Measurements from ENCODE around the gene ACSM2B. TPM values are rescaled to one million over a fixed set of nuclear protein-coding genes. Genes with fewer than 3 reads are reported as not detected.
"Not testable (repeated sequence)": the region's sequence is repeated elsewhere in the genome, so short reads cannot be mapped to it uniquely, and the experiment has no call there.

The ACSM2B gene
- total and polyA plus RNA-seq, 7 donors = 0.03 to 0.14 TPM; not detected in 5

GRCh38 chr16:20517149-20517548 is 59.0 kb downstream of the ACSM2B start:
- DNase-seq = no peak
- intact Hi-C loops (cut with DNase I) = no loop called here
- H3K4me1 ChIP-seq = no peaks in the 10 kb centered on the region
- WGBS, 2 donors = 62 to 73% methylated on average over 3 of the region's 3 CpGs
- H3K4me3 ChIP-seq = no peak overlapping the region
- no peaks in the 10 kb centered on the region for H3K36me3 ChIP-seq
- TF ChIP-seq POLR2A (IDR thresholded peaks at IDR 0.05) (no peak), POLR2AphosphoS5 (IDR thresholded peaks at IDR 0.05) (no peak), CTCF (IDR thresholded peaks at IDR 0.05) (no peak), EP300 (IDR thresholded peaks at IDR 0.05) (no peak)
- no peaks in the 10 kb centered on the region for H3K27me3 ChIP-seq
- H3K9me3 ChIP-seq = no peaks in the 10 kb centered on the region
- H3K27ac ChIP-seq = no peak overlapping the region

GRCh38 chr16:20515688-20516090 is 60.5 kb downstream of the ACSM2B start:
- H3K36me3 ChIP-seq = no peaks in the 10 kb centered on the region
- H3K9me3 ChIP-seq = no peaks in the 10 kb centered on the region
- no peak overlapping the region for H3K4me3 ChIP-seq
- no peak overlapping the region for H3K27ac ChIP-seq
- TF ChIP-seq POLR2A (IDR thresholded peaks at IDR 0.05) (no peak), CTCF (IDR thresholded peaks at IDR 0.05) (no peak), EP300 (IDR thresholded peaks at IDR 0.05) (no peak), POLR2AphosphoS5 (IDR thresholded peaks at IDR 0.05) (no peak)
- H3K4me1 ChIP-seq = no peaks in the 10 kb centered on the region
- H3K27me3 ChIP-seq = no peaks in the 10 kb centered on the region
- intact Hi-C loops (cut with DNase I) = no loop called here
- DNase-seq = no peak

GRCh38 chr16:20510323-20510722 is 65.8 kb downstream of the ACSM2B start:
- no peaks in the 10 kb centered on the region for H3K4me1 ChIP-seq
- H3K27me3 ChIP-seq = no peaks in the 10 kb centered on the region
- no peak for DNase-seq
- no peak overlapping the region for H3K4me3 ChIP-seq
- H3K27ac ChIP-seq = no peak overlapping the region
- TF ChIP-seq POLR2AphosphoS5 (IDR thresholded peaks at IDR 0.05) (no peak), EP300 (IDR thresholded peaks at IDR 0.05) (no peak), CTCF (IDR thresholded peaks at IDR 0.05) (no peak)
- intact Hi-C loops (cut with DNase I) = no loop called here
- H3K9me3 ChIP-seq = peaks cover 0 to 9% (median 0%) of the 10 kb centered on the region in 4 donors
- H3K36me3 ChIP-seq = no peaks in the 10 kb centered on the region
- WGBS, 2 donors = 61 to 66% methylated on average over 1 of the region's 1 CpG

GRCh38 chr16:20507280-20507679 is 68.9 kb downstream of the ACSM2B start:
- Histone ChIP-seq H3K4me1 (no peaks in the 10 kb centered on the region), H3K27ac (no peak overlapping the region), H3K4me3 (no peak overlapping the region), H3K27me3 (no peaks in the 10 kb centered on the region), H3K9me3 (peaks cover 0 to 9% (median 0%) of the 10 kb centered on the region in 4 donors), H3K36me3 (no peaks in the 10 kb centered on the region)
- TF ChIP-seq CTCF (IDR thresholded peaks at IDR 0.05) = no peak
- no peak for TF ChIP-seq EP300 (IDR thresholded peaks at IDR 0.05)
- TF ChIP-seq POLR2AphosphoS5 (IDR thresholded peaks at IDR 0.05) = no peak
- TF ChIP-seq POLR2A (IDR thresholded peaks at IDR 0.05) = no peak
- intact Hi-C loops (cut with DNase I) = no loop called here
- 68 to 75% methylated on average over 2 of the region's 2 CpGs for WGBS, 2 donors
- DNase-seq = no peak

GRCh38 chr16:20504418-20504817 is 71.7 kb downstream of the ACSM2B start:
- H3K36me3 ChIP-seq = no peaks in the 10 kb centered on the region
- WGBS, 2 donors = 69 to 78% methylated on average over 1 of the region's 1 CpG
- no peaks in the 10 kb centered on the region for H3K27me3 ChIP-seq
- H3K27ac ChIP-seq = no peak overlapping the region
- H3K4me3 ChIP-seq = no peak overlapping the region
- peaks cover 0 to 9% (median 0%) of the 10 kb centered on the region in 4 donors for H3K9me3 ChIP-seq
- intact Hi-C loops (cut with DNase I) = no loop called here
- TF ChIP-seq EP300 (IDR thresholded peaks at IDR 0.05) (no peak), POLR2AphosphoS5 (IDR thresholded peaks at IDR 0.05) (no peak), POLR2A (IDR thresholded peaks at IDR 0.05) (no peak), CTCF (IDR thresholded peaks at IDR 0.05) (no peak)
- no peaks in the 10 kb centered on the region for H3K4me1 ChIP-seq
- DNase-seq = no peak

GRCh38 chr16:20491448-20491847 is 84.7 kb downstream of the ACSM2B start:
- intact Hi-C loops (cut with DNase I); H3K4me3 ChIP-seq; H3K9me3 ChIP-seq; H3K27me3 ChIP-seq; H3K4me1 ChIP-seq; H3K36me3 ChIP-seq; H3K27ac ChIP-seq; DNase-seq: not testable (repeated sequence)
- WGBS, 2 donors = no CpG with 5 or more reads among the region's 11 CpGs

- H3K4me1 ChIP-seq; DNase-seq; intact Hi-C loops (cut with DNase I); H3K27ac ChIP-seq; H3K4me3 ChIP-seq; H3K27me3 ChIP-seq; H3K9me3 ChIP-seq; H3K36me3 ChIP-seq: not testable (repeated sequence)
- no CpG with 5 or more reads among the region's 3 CpGs for WGBS, 2 donors
These were observed 85.2 kb downstream of the ACSM2B start for GRCh38 chr16:20490994-20491393.

All from sigmoid colon (tissue), 7 donors.